DOHH2 (cell line): ENCODE data around the gene CHRM4.

Experiments used
- H3F3A ChIP-seq: fragments of 200-600 bp; sonication (generic), shearing (Covaris generic); 2 replicates; pipeline ENCODE4 v1.6.0; 2016; ENCODE audit warnings: antibody characterized with exemption, mild to moderate bottlenecking; ENCODE audit not compliant: control insufficient read depth, insufficient read depth
- H3K27ac ChIP-seq: fragments of 200-600 bp; sonication (generic); 2 replicates; pipeline ENCODE4 v1.5.1; 2014; ENCODE audit warnings: low read depth, mild to moderate bottlenecking, low read length, moderate library complexity
- H3K27me3 ChIP-seq: fragments of 200-600 bp; sonication (generic); 2 replicates; pipeline ENCODE4 v1.6.1; 2014; ENCODE audit warnings: mild to moderate bottlenecking, low read length, mixed read lengths; ENCODE audit not compliant: control insufficient read depth
- H3K36me3 ChIP-seq: fragments of 200-600 bp; sonication (generic); 2 replicates; pipeline ENCODE4 v1.6.1; 2014; ENCODE audit warnings: mild to moderate bottlenecking, low read length, moderate library complexity, mixed read lengths; ENCODE audit not compliant: control insufficient read depth
- H3K4me1 ChIP-seq: fragments of 200-600 bp; sonication (generic); 2 replicates; pipeline ENCODE4 v1.6.1; 2014; ENCODE audit warnings: mild to moderate bottlenecking, low read length, mixed read lengths; ENCODE audit not compliant: control insufficient read depth
- H3K4me2 ChIP-seq: fragments of 200-600 bp; sonication (generic); 2 replicates; pipeline ENCODE4 v1.6.0; 2014; ENCODE audit warnings: mild to moderate bottlenecking, low read length, moderate library complexity
- H3K4me3 ChIP-seq: fragments of 200-600 bp; sonication (generic); 2 replicates; pipeline ENCODE4 v1.5.1; 2014; ENCODE audit warnings: mild to moderate bottlenecking, low read length, mixed read lengths
- H3K79me2 ChIP-seq: fragments of 200-600 bp; sonication (generic); 2 replicates; pipeline ENCODE4 v1.6.1; 2014; ENCODE audit warnings: mild to moderate bottlenecking, low read length, mixed read lengths; ENCODE audit not compliant: control insufficient read depth
- H3K9me2 ChIP-seq: fragments of 200-600 bp; sonication (generic); replicated peaks from 2 replicates; pipeline ENCODE4 v1.6.1; 2014; ENCODE audit warnings: mild to moderate bottlenecking, low read length, mixed read lengths; ENCODE audit not compliant: control insufficient read depth
- H3K9me3 ChIP-seq: fragments of 200-600 bp; sonication (generic); 2 replicates; pipeline ENCODE4 v1.6.1; 2014; ENCODE audit warnings: antibody characterized with exemption, low read length, mixed read lengths; ENCODE audit not compliant: control insufficient read depth, insufficient read depth
- H4K20me1 ChIP-seq: fragments of 200-600 bp; sonication (generic); 2 replicates; pipeline ENCODE4 v1.6.0; 2014; ENCODE audit warnings: low read depth, mild to moderate bottlenecking, antibody characterized with exemption, low read length, moderate library complexity; ENCODE audit not compliant: control insufficient read depth, insufficient read depth
- CTCF ChIP-seq: fragments of 200-600 bp; sonication (generic); IDR thresholded peaks from one replicate; pipeline ENCODE4 v1.5.1; 2014; ENCODE audit warnings: antibody characterized with exemption, mild to moderate bottlenecking, low read depth, low read length; ENCODE audit not compliant: poor library complexity, severe bottlenecking
- EZH2phosphoT487 ChIP-seq: fragments of 200-600 bp; sonication (generic); IDR thresholded peaks from 2 replicates; pipeline ENCODE4 v1.6.1; 2017; ENCODE audit warnings: borderline replicate concordance, mild to moderate bottlenecking, antibody characterized with exemption, low read length, moderate library complexity, mixed read lengths

CHRM4 gene

DNA sequence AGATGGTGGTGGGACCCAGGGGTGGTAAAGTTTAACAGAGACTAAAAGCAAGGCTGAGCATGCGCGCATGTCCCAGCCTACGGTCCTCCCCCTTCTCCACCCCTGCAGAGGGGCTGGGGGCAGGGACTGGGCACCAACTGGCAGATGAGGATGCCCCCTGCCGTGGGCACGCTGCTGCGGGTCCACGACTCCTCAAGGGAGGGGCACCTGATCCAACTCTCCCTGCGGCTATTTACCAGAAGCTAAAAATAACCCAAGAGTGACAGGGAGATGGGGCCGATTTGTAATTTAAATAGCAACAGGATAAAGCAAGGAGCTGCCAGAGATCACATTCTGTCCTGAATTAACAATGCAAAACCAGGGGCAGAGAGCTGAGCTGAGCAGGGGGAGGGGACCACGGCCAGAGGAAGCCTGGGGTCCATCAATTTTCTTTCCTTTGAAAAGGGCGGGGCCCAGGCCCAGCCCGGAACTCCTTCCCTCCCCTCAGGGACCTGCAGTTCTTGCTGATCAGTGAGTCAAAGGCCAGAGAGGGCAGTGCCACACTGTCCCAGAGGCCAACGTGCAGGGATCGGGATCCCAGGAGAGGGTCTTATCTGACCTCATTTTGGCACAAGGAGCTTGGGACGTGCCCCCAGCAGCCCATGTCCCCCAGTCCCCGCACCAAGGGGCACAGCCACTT lies 52.4 kb downstream of the CHRM4 start:
- H3K4me3 ChIP-seq = no peak overlapping the region
- H3K27me3 ChIP-seq = peaks cover 58% of the 10 kb centered on the region
- H4K20me1 ChIP-seq = no peaks in the 10 kb centered on the region
- H3K9me3 ChIP-seq = no peaks in the 10 kb centered on the region
- peaks cover 10% of the 10 kb centered on the region for H3K4me1 ChIP-seq
- no peak overlapping the region for H3K27ac ChIP-seq
- no peaks in the 10 kb centered on the region for H3K36me3 ChIP-seq
- no peak overlapping the region for H3K4me2 ChIP-seq
- TF ChIP-seq CTCF = no peak
- TF ChIP-seq EZH2phosphoT487 = no peak
- peaks cover 6% of the 10 kb centered on the region; the same call in 1 of the 2 replicates for H3F3A ChIP-seq
- no peaks in the 10 kb centered on the region for H3K9me2 ChIP-seq
- no peaks in the 10 kb centered on the region for H3K79me2 ChIP-seq

- no peak for TF ChIP-seq CTCF
- TF ChIP-seq EZH2phosphoT487 = no peak
- Histone ChIP-seq H3K4me3 (no peak overlapping the region), H3K9me3 (no peaks in the 10 kb centered on the region), H3K36me3 (no peaks in the 10 kb centered on the region), H3K4me1 (peaks cover 10% of the 10 kb centered on the region), H3F3A (peaks cover 5% of the 10 kb centered on the region; the same call in 1 of the 2 replicates), H3K27ac (no peak overlapping the region), H3K4me2 (no peak overlapping the region), H3K9me2 (no peaks in the 10 kb centered on the region), H4K20me1 (no peaks in the 10 kb centered on the region), H3K79me2 (no peaks in the 10 kb centered on the region), H3K27me3 (peaks cover 58% of the 10 kb centered on the region)
These were observed 53.0 kb downstream of the CHRM4 start for GRCh38 chr11:46338636-46338987.

GRCh38 chr11:46337626-46338345 lies 53.8 kb downstream of the CHRM4 start:
- peaks cover 17% of the 10 kb centered on the region for H3K4me1 ChIP-seq
- no peaks in the 10 kb centered on the region for H3K36me3 ChIP-seq
- H3K27ac ChIP-seq = no peak overlapping the region
- no peaks in the 10 kb centered on the region for H3F3A ChIP-seq
- H3K79me2 ChIP-seq = no peaks in the 10 kb centered on the region
- TF ChIP-seq EZH2phosphoT487 (no peak), CTCF (no peak)
- H3K27me3 ChIP-seq = peaks cover 58% of the 10 kb centered on the region
- no peak overlapping the region for H3K4me2 ChIP-seq
- H3K4me3 ChIP-seq = no peak overlapping the region
- no peaks in the 10 kb centered on the region for H3K9me2 ChIP-seq
- H4K20me1 ChIP-seq = no peaks in the 10 kb centered on the region
- H3K9me3 ChIP-seq = no peaks in the 10 kb centered on the region
